ENCODE data around the gene CCDC102B. TPM values are rescaled to one million over a fixed set of nuclear protein-coding genes. Genes with fewer than 3 reads are reported as not detected.

Gene CCDC102B
- total and polyA plus RNA-seq, 2 experiments from 2014 or later = 1.3 to 2.1 TPM

GRCh38 chr18:68991286-68991685 is 193.4 kb downstream of the CCDC102B start:
- Histone ChIP-seq H4K20me1 (replicated peaks; ENCODE audit: insufficient read depth) (no peaks in the 10 kb centered on the region), H3K36me3 (ENCODE audit: insufficient read depth) (no peaks in the 10 kb centered on the region), H2AFZ (no peak overlapping the region), H3K4me3 (no peak overlapping the region), H3K9me2 (ENCODE audit: insufficient read depth) (no peaks in the 10 kb centered on the region), H3K27ac (ENCODE audit: low read depth) (no peak overlapping the region), H3K4me1 (ENCODE audit: insufficient read depth) (no peaks in the 10 kb centered on the region), H3K27me3 (ENCODE audit: insufficient read depth) (no peaks in the 10 kb centered on the region), H3K4me2 (no peak overlapping the region), H3F3A (replicated peaks; ENCODE audit: low read depth) (no peaks in the 10 kb centered on the region), H3K79me2 (replicated peaks; ENCODE audit: insufficient read depth) (no peaks in the 10 kb centered on the region)
- H3K4me3 Mint-ChIP-seq = no peak overlapping the region
- H3K9me3 Mint-ChIP-seq = peaks cover 7% of the 10 kb centered on the region; the same call in 2 of the 3 replicates
- H3K27ac Mint-ChIP-seq = no peak overlapping the region
- no peak for TF ChIP-seq ZNF462 (CRISPR knock-in tag; IDR thresholded peaks at IDR 0.05)
- no peak for TF ChIP-seq CREB1 (CRISPR knock-in tag; IDR thresholded peaks at IDR 0.05; ENCODE audit: low read depth)
- no peak for TF ChIP-seq POLR2AphosphoS5 (IDR thresholded peaks at IDR 0.05; ENCODE audit: low read depth)
- no peak for TF ChIP-seq EZH2phosphoT487 (IDR thresholded peaks at IDR 0.05; ENCODE audit: unreplicated experiment)
- TF ChIP-seq JUNB (IDR thresholded peaks at IDR 0.05; ENCODE audit: unreplicated experiment) = no peak
- ATAC-seq (no peak), DNase-seq (ENCODE audit: low spot score) (no peak)
- H3K4me1 Mint-ChIP-seq = no peaks in the 10 kb centered on the region
- no peaks in the 10 kb centered on the region for H3K36me3 Mint-ChIP-seq (ENCODE audit: low read depth)
- H3K27me3 Mint-ChIP-seq (ENCODE audit: insufficient read depth, low read depth, poor library complexity) = peaks cover 2% of the 10 kb centered on the region

GRCh38 chr18:68992719-68993482 is 195.0 kb downstream of the CCDC102B start:
- Mint-ChIP-seq H3K27ac (no peak overlapping the region), H3K9me3 (0 out of 3 replicates have a peak, but pooled peaks cover 2% of the 10 kb centered on the region), H3K4me3 (no peak overlapping the region), H3K4me1 (no peaks in the 10 kb centered on the region), H3K36me3 (ENCODE audit: low read depth) (no peaks in the 10 kb centered on the region), H3K27me3 (ENCODE audit: insufficient read depth, low read depth, poor library complexity) (peaks cover 2% of the 10 kb centered on the region)
- Histone ChIP-seq H3K36me3 (ENCODE audit: insufficient read depth) (no peaks in the 10 kb centered on the region), H3K4me3 (no peak overlapping the region), H2AFZ (no peak overlapping the region), H3K4me1 (ENCODE audit: insufficient read depth) (no peaks in the 10 kb centered on the region), H3F3A (replicated peaks; ENCODE audit: low read depth) (no peaks in the 10 kb centered on the region), H4K20me1 (replicated peaks; ENCODE audit: insufficient read depth) (no peaks in the 10 kb centered on the region), H3K27me3 (ENCODE audit: insufficient read depth) (no peaks in the 10 kb centered on the region), H3K4me2 (no peak overlapping the region), H3K27ac (ENCODE audit: low read depth) (no peak overlapping the region), H3K79me2 (replicated peaks; ENCODE audit: insufficient read depth) (no peaks in the 10 kb centered on the region), H3K9me2 (ENCODE audit: insufficient read depth) (no peaks in the 10 kb centered on the region)
- DNase-seq (ENCODE audit: low spot score) = no peak
- ATAC-seq = no peak
- TF ChIP-seq ZNF114 (CRISPR knock-in tag; IDR thresholded peaks at IDR 0.05) (no peak), POLR2AphosphoS5 (IDR thresholded peaks at IDR 0.05; ENCODE audit: low read depth) (no peak), REST (IDR thresholded peaks at IDR 0.05; ENCODE audit: unreplicated experiment) (no peak), STAT1 (IDR thresholded peaks at IDR 0.05; ENCODE audit: unreplicated experiment) (no peak)
